OCI-LY3 (cell line): ENCODE data around the gene ZNF546.

Source experiments
- H2AFZ ChIP-seq: fragments of 200-600, 300-600 bp; shearing (Covaris generic); 2 replicates; pipeline ENCODE4 v1.6.0; 2014; ENCODE audit warnings: antibody characterized with exemption, low read depth, low read length
- H3K27ac ChIP-seq: fragments of 200-600, 300-600 bp; sonication (generic); 2 replicates; pipeline ENCODE4 v1.5.1; 2014; ENCODE audit warnings: mild to moderate bottlenecking, low read length, moderate library complexity, mixed read lengths
- H3K27me3 ChIP-seq: fragments of 200-600, 300-600 bp; sonication (generic); 2 replicates; pipeline ENCODE4 v1.6.1; 2014; ENCODE audit warnings: low read depth, low read length, mixed read lengths
- H3K36me3 ChIP-seq: fragments of 200-600, 300-600 bp; sonication (generic); replicated peaks from 2 replicates; pipeline ENCODE3; 2014; ENCODE audit warnings: low read depth, low read length, mixed read lengths
- H3K4me1 ChIP-seq: fragments of 300-600, 200-600 bp; sonication (generic); 2 replicates; pipeline ENCODE4 v1.6.1; 2014; ENCODE audit warnings: low read length, mixed read lengths
- H3K4me2 ChIP-seq: fragments of 200-600, 300-600 bp; sonication (generic); 2 replicates; pipeline ENCODE4 v1.6.1; 2014; ENCODE audit warnings: low read length, mixed read lengths
- H3K4me3 ChIP-seq: fragments of 300-600, 200-600 bp; sonication (generic); 2 replicates; pipeline ENCODE4 v1.5.1; 2014; ENCODE audit warnings: antibody characterized with exemption, mild to moderate bottlenecking, low read length, moderate library complexity
- H3K79me2 ChIP-seq: fragments of 300-600, 200-600 bp; shearing (Covaris generic); 2 replicates; pipeline ENCODE4 v1.6.1; 2014; ENCODE audit warnings: mild to moderate bottlenecking, low read length, mixed read lengths
- H3K9ac ChIP-seq: fragments of 300-600, 200-600 bp; shearing (Covaris generic); 2 replicates; pipeline ENCODE4 v1.6.0; 2014; ENCODE audit warnings: mild to moderate bottlenecking, low read length, moderate library complexity
- H3K9me3 ChIP-seq: fragments of 200-600, 300-600 bp; shearing (Covaris generic); 2 replicates; pipeline ENCODE4 v1.6.1; 2014; ENCODE audit warnings: low read length, mixed read lengths; ENCODE audit not compliant: insufficient read depth
- H4K20me1 ChIP-seq: fragments of 200-600, 300-600 bp; sonication (generic); 2 replicates; pipeline ENCODE4 v1.6.1; 2016; ENCODE audit warnings: low read length, mixed read lengths; ENCODE audit not compliant: insufficient read depth
- EZH2phosphoT487 ChIP-seq: fragments of 200-600 bp; shearing (Covaris generic); IDR thresholded peaks from 2 replicates; pipeline ENCODE4 v1.6.1; 2018; ENCODE audit warnings: antibody characterized with exemption, mixed run types, low read depth
- TF ChIP-seq, protein P1 (sequence below): fragments of 200-600, 300-600 bp; sonication (generic); IDR thresholded peaks from 2 replicates; pipeline ENCODE4 v1.5.1; 2014; ENCODE audit warnings: antibody characterized with exemption, low read length, low read depth

Gene ZNF546

DNA sequence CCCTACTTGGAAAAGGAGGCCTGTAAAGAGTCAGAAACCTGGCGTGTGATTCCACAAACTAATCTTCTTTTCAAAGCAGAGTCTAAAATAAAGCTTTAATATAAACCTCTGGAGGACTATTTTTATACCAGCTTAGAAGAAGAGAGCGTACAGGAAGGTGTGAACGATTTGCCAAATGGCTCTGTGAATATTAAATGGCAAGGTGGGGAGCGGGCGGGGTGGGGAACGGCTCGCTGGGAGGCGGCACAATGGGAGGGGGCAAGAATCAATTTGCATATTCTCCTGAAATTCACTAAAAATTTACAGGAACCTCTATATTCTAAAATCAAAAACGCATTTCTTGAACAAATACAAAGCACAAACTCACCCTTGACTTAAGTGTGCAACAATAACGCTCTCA, 58.2 kb downstream of the ZNF546 start:
- TF ChIP-seq, protein P1, sequence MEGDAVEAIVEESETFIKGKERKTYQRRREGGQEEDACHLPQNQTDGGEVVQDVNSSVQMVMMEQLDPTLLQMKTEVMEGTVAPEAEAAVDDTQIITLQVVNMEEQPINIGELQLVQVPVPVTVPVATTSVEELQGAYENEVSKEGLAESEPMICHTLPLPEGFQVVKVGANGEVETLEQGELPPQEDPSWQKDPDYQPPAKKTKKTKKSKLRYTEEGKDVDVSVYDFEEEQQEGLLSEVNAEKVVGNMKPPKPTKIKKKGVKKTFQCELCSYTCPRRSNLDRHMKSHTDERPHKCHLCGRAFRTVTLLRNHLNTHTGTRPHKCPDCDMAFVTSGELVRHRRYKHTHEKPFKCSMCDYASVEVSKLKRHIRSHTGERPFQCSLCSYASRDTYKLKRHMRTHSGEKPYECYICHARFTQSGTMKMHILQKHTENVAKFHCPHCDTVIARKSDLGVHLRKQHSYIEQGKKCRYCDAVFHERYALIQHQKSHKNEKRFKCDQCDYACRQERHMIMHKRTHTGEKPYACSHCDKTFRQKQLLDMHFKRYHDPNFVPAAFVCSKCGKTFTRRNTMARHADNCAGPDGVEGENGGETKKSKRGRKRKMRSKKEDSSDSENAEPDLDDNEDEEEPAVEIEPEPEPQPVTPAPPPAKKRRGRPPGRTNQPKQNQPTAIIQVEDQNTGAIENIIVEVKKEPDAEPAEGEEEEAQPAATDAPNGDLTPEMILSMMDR: no peak
- TF ChIP-seq EZH2phosphoT487: no peak
- H3K9me3 ChIP-seq: peaks cover 33% of the 10 kb centered on the region
- H3K27me3 ChIP-seq: no peaks in the 10 kb centered on the region
- H4K20me1 ChIP-seq: no peaks in the 10 kb centered on the region
- H3K79me2 ChIP-seq: peaks cover 31% of the 10 kb centered on the region
- H3K9ac ChIP-seq: no peak overlapping the region
- no peak overlapping the region for H2AFZ ChIP-seq
- H3K4me1 ChIP-seq: peaks cover 9% of the 10 kb centered on the region; the same call in 1 of the 2 replicates
- H3K36me3 ChIP-seq: peaks cover 21% of the 10 kb centered on the region
- H3K27ac ChIP-seq: no peak overlapping the region
- peak overlapping the region; percentile 60 for H3K4me2 ChIP-seq
- H3K4me3 ChIP-seq: peak overlapping the region; percentile 84

DNA sequence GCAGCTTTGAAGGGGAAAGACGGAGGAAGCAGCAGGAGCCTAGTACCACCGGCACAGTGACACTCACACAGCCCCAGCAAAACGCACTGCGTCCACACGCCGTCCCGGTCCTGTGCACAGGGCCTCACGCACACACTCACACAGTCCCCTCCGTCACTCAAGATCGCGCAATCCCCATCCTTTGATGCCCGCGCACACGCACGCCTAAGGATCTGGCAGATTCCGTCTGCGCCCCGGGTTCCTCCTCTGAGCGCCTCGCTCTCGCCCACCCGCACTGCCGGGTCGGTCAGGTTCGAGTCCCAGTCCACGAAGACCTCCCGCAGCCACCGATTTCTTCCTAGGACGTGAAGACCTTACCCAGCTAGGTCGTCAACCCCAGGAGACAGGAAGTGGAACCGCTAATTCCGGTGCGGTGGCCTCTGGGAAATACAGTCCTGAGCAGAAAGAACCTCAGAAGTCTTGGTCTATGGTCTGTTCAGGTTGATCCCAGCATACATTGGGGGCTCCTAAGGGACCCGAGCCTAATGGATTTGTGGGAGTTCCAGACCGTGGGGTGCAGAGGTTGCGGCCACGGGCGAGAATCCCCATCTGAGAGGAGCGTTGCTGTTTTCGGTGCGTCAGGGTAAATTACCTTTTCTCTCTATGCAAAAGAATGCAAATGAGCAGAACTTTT, 59.1 kb downstream of the ZNF546 start, which contains the start of gene ZNF780B:
Gene ZNF780B, minus strand, starts transcription at position 400 of the 673 bp plus-strand sequence. CDS start 5,899 bp downstream, outside the sequence.
- Histone ChIP-seq H3K4me1 (peaks cover 9% of the 10 kb centered on the region; the same call in 1 of the 2 replicates), H3K79me2 (peaks cover 27% of the 10 kb centered on the region), H4K20me1 (no peaks in the 10 kb centered on the region), H3K36me3 (peaks cover 14% of the 10 kb centered on the region), H3K9ac (peak within 1 kb of the TSS; percentile 65), H2AFZ (peak within 1 kb of the TSS; percentile 89), H3K4me2 (peak within 1 kb of the TSS; percentile 60), H3K27me3 (no peaks in the 10 kb centered on the region), H3K4me3 (peak within 1 kb of the TSS; percentile 84), H3K9me3 (peaks cover 35% of the 10 kb centered on the region), H3K27ac (peak within 1 kb of the TSS; percentile 3; the same call in 1 of the 2 replicates)
- no peak for TF ChIP-seq EZH2phosphoT487
- TF ChIP-seq, protein P1: no peak

DNA sequence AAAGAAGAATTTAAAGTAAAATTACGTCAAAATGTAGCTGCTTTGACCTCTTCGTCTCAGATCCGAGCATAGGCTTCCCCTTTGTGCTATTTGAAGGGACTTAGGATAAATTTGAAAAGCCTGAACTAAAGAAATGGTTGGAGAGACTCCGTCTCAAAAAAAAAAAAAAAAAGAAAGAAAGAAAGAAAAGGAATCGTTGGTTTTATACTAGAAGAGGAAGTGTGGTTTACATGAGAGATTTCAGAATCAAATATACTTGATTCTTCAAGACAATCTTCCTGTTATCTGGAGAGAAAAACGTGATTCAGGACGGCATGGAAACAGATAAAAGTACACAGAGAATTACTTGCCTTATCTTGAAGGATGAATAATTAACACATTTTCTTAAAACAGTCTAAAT, 59.6 kb downstream of the ZNF546 start:
- H3K36me3 ChIP-seq: peaks cover 11% of the 10 kb centered on the region
- H3K4me3 ChIP-seq: peak overlapping the region; percentile 84
- peak overlapping the region; percentile 89 for H2AFZ ChIP-seq
- peak overlapping the region; percentile 60 for H3K4me2 ChIP-seq
- 0 out of 2 replicates have a peak overlapping the region, but pooled peaks have one; percentile 3 for H3K27ac ChIP-seq
- no peak for TF ChIP-seq EZH2phosphoT487
- TF ChIP-seq, protein P1: no peak
- peaks cover 27% of the 10 kb centered on the region for H3K79me2 ChIP-seq
- peaks cover 35% of the 10 kb centered on the region for H3K9me3 ChIP-seq
- peak overlapping the region; percentile 65 for H3K9ac ChIP-seq
- no peaks in the 10 kb centered on the region for H3K27me3 ChIP-seq
- H4K20me1 ChIP-seq: no peaks in the 10 kb centered on the region
- peaks cover 9% of the 10 kb centered on the region; the same call in 1 of the 2 replicates for H3K4me1 ChIP-seq

DNA sequence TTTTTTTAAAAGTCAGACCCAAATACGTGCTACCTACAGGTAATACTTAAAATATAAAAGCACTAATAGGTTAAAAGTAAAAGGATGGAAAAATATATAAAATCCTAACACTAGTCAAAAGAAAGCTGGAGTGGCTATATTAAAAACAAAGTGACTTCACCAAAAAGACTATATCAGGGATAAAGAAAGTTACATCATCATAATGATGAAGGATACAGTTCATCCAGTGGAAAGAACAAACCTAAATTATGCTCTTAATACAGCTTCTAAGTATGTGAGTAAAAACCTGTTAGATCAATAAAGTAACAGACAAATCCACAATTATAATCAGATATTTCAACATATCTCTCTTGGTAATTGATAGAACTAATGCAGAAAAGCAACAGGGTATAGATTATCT, 60.3 kb downstream of the ZNF546 start:
- peaks cover 23% of the 10 kb centered on the region for H3K79me2 ChIP-seq
- no peaks in the 10 kb centered on the region for H4K20me1 ChIP-seq
- peaks cover 9% of the 10 kb centered on the region for H3K36me3 ChIP-seq
- no peak for TF ChIP-seq EZH2phosphoT487
- TF ChIP-seq, protein P1: no peak
- peak overlapping the region; percentile 60; the same call in 1 of the 2 replicates for H3K4me2 ChIP-seq
- no peak overlapping the region for H2AFZ ChIP-seq
- H3K4me1 ChIP-seq: peaks cover 9% of the 10 kb centered on the region; the same call in 1 of the 2 replicates
- no peaks in the 10 kb centered on the region for H3K27me3 ChIP-seq
- H3K9ac ChIP-seq: no peak overlapping the region
- H3K4me3 ChIP-seq: peak overlapping the region; percentile 84; the same call in 1 of the 2 replicates
- peaks cover 35% of the 10 kb centered on the region for H3K9me3 ChIP-seq
- no peak overlapping the region for H3K27ac ChIP-seq
